Fibroblast of mammary gland (primary cell): ENCODE measurements around the gene SCGB1A1.

Experiments
- DNase-seq: peaks from one replicate; pipeline ENCODE4 v3.0.0-alpha.2; 2010; ENCODE audit warnings: low read depth
- H3K4me3 ChIP-seq: 2 replicates; pipeline ENCODE4 v1.5.1; 2011; ENCODE audit warnings: low read depth, mild to moderate bottlenecking, low read length, moderate library complexity; ENCODE audit not compliant: control insufficient read depth
- CTCF ChIP-seq: conservative IDR thresholded peaks from 2 replicates; pipeline ENCODE4 v1.5.1; 2011; ENCODE audit warnings: low read depth, low read length, inconsistent platforms; ENCODE audit not compliant: control insufficient read depth, insufficient read depth

SCGB1A1 gene

GRCh38 chr11:62401811-62402210 is 17.0 kb upstream of the SCGB1A1 start:
- H3K4me3 ChIP-seq = no peak overlapping the region
- DNase-seq = no peak
- TF ChIP-seq CTCF = no peak

- TF ChIP-seq CTCF = no peak
- H3K4me3 ChIP-seq = no peak overlapping the region
- peak; percentile 24 for DNase-seq
Observed at GRCh38 chr11:62402226-62402959, 16.4 kb upstream of the SCGB1A1 start.

- H3K4me3 ChIP-seq = no peak overlapping the region
Observed at GRCh38 chr11:62402960-62403730, 15.7 kb upstream of the SCGB1A1 start.

GRCh38 chr11:62404435-62404834 is 14.4 kb upstream of the SCGB1A1 start:
- H3K4me3 ChIP-seq = no peak overlapping the region
- TF ChIP-seq CTCF = no peak
- no peak for DNase-seq

More at GRCh38 chr11:62402960-62403730, 15.7 kb upstream of the SCGB1A1 start:
- no peak for TF ChIP-seq CTCF
- DNase-seq = no peak

- TF ChIP-seq CTCF = no peak
- no peak for DNase-seq
- no peak overlapping the region for H3K4me3 ChIP-seq
Observed at GRCh38 chr11:62404901-62405300, 13.9 kb upstream of the SCGB1A1 start.

- no peak for DNase-seq
- TF ChIP-seq CTCF = no peak
- no peak overlapping the region for H3K4me3 ChIP-seq
Observed at GRCh38 chr11:62406034-62406433, 12.8 kb upstream of the SCGB1A1 start.
